KMS-11 (cell line): ENCODE measurements around the gene ATG2B.

Experiments
- H2AFZ ChIP-seq: fragments of 200-600 bp; sonication (generic); 2 replicates; pipeline ENCODE4 v1.6.1; 2016; ENCODE audit warnings: antibody characterized with exemption, mixed run types, low read depth
- H3K27ac ChIP-seq: fragments of 200-600 bp; sonication (generic); 2 replicates; pipeline ENCODE4 v1.6.1; 2016; ENCODE audit warnings: mild to moderate bottlenecking, mixed run types
- H3K27me3 ChIP-seq: fragments of 200-600 bp; sonication (generic); 2 replicates; pipeline ENCODE4 v1.6.1; 2017; ENCODE audit warnings: mild to moderate bottlenecking, low read depth, mixed run types, moderate library complexity; ENCODE audit not compliant: insufficient read depth
- H3K36me3 ChIP-seq: fragments of 200-600 bp; sonication (generic); 2 replicates; pipeline ENCODE4 v1.6.1; 2017; ENCODE audit warnings: mild to moderate bottlenecking, mixed run types; ENCODE audit not compliant: insufficient read depth
- H3K4me1 ChIP-seq: fragments of 200-600 bp; sonication (generic); 2 replicates; pipeline ENCODE4 v1.6.1; 2016; ENCODE audit warnings: mild to moderate bottlenecking, low read depth, mixed run types; ENCODE audit not compliant: poor library complexity, severe bottlenecking
- H3K4me2 ChIP-seq: fragments of 200-600 bp; sonication (generic); 2 replicates; pipeline ENCODE4 v1.7.0; 2016; ENCODE audit warnings: mild to moderate bottlenecking, mixed run types
- H3K4me3 ChIP-seq: fragments of 200-600 bp; sonication (generic); IDR thresholded peaks from 2 replicates; pipeline ENCODE4 v1.6.1; 2017; ENCODE audit warnings: low read depth, low read length, mixed read lengths; ENCODE audit not compliant: insufficient read depth
- H3K79me2 ChIP-seq: fragments of 200-600 bp; sonication (generic); 2 replicates; pipeline ENCODE4 v1.6.1; 2016; ENCODE audit warnings: low read depth, mixed run types; ENCODE audit not compliant: insufficient read depth
- H3K9ac ChIP-seq: fragments of 200-600 bp; sonication (generic); 2 replicates; pipeline ENCODE4 v1.6.1; 2016; ENCODE audit warnings: mild to moderate bottlenecking, mixed run types
- H4K20me1 ChIP-seq: fragments of 200-600 bp; sonication (generic); 2 replicates; pipeline ENCODE4 v1.6.1; 2016; ENCODE audit warnings: mild to moderate bottlenecking, mixed run types; ENCODE audit not compliant: insufficient read depth
- CTCF ChIP-seq: fragments of 200-600 bp; sonication (generic); conservative IDR thresholded peaks from 2 replicates; pipeline ENCODE4 v1.6.1; 2017; ENCODE audit warnings: low read depth, mild to moderate bottlenecking, antibody characterized with exemption, low read length, moderate library complexity, mixed read lengths

The ATG2B gene

GRCh38 chr14:96376093-96376492, 13.0 kb upstream of the ATG2B start:
- H3K4me1 ChIP-seq: peaks cover 13% of the 10 kb centered on the region
- H3K27ac ChIP-seq: no peak overlapping the region
- no peaks in the 10 kb centered on the region for H4K20me1 ChIP-seq
- no peaks in the 10 kb centered on the region for H3K79me2 ChIP-seq
- H3K4me2 ChIP-seq: no peak overlapping the region
- no peak overlapping the region for H3K9ac ChIP-seq
- H3K27me3 ChIP-seq: no peaks in the 10 kb centered on the region
- no peak overlapping the region for H3K4me3 ChIP-seq
- no peak for TF ChIP-seq CTCF
- H2AFZ ChIP-seq: no peak overlapping the region
- H3K36me3 ChIP-seq: no peaks in the 10 kb centered on the region

- H4K20me1 ChIP-seq: no peaks in the 10 kb centered on the region
- H3K27ac ChIP-seq: no peak overlapping the region
- H3K79me2 ChIP-seq: no peaks in the 10 kb centered on the region
- TF ChIP-seq CTCF: no peak
- H3K27me3 ChIP-seq: no peaks in the 10 kb centered on the region
- no peak overlapping the region for H3K4me3 ChIP-seq
- H3K9ac ChIP-seq: no peak overlapping the region
- H3K4me2 ChIP-seq: no peak overlapping the region
- no peak overlapping the region for H2AFZ ChIP-seq
- no peaks in the 10 kb centered on the region for H3K4me1 ChIP-seq
- H3K36me3 ChIP-seq: no peaks in the 10 kb centered on the region
These were observed 10.4 kb upstream of the ATG2B start for GRCh38 chr14:96373538-96373937.

- Histone ChIP-seq H3K4me2 (no peak overlapping the region), H3K27ac (no peak overlapping the region), H3K4me3 (no peak overlapping the region), H3K27me3 (no peaks in the 10 kb centered on the region), H3K9ac (no peak overlapping the region), H2AFZ (no peak overlapping the region), H3K36me3 (no peaks in the 10 kb centered on the region), H3K79me2 (no peaks in the 10 kb centered on the region; the same call in 1 of the 2 replicates), H3K4me1 (no peaks in the 10 kb centered on the region), H4K20me1 (no peaks in the 10 kb centered on the region)
- TF ChIP-seq CTCF: no peak
These were observed 7.4 kb upstream of the ATG2B start for GRCh38 chr14:96370528-96370927.

GRCh38 chr14:96368534-96368933, 5.4 kb upstream of the ATG2B start:
- Histone ChIP-seq H3K27me3 (no peaks in the 10 kb centered on the region), H2AFZ (no peak overlapping the region), H3K79me2 (peaks cover 9% of the 10 kb centered on the region; the same call in 1 of the 2 replicates), H3K36me3 (no peaks in the 10 kb centered on the region), H3K4me1 (peaks cover 6% of the 10 kb centered on the region), H3K9ac (no peak overlapping the region), H3K4me3 (no peak overlapping the region), H4K20me1 (no peaks in the 10 kb centered on the region), H3K27ac (no peak overlapping the region), H3K4me2 (no peak overlapping the region)
- TF ChIP-seq CTCF: no peak
